Astrocyte of the hippocampus (primary cell): Measurements from ENCODE around the gene RAB6B.

Experiments
- DNase-seq: peaks from one replicate; pipeline ENCODE4 v3.0.0; 2011; ENCODE audit warnings: low read depth, low spot score

Gene RAB6B

GRCh38 chr3:133837487-133838295 lies 58.0 kb downstream of the RAB6B start:
- no peak for DNase-seq

GRCh38 chr3:133836497-133837158 lies 59.1 kb downstream of the RAB6B start:
- no peak for DNase-seq

DNA sequence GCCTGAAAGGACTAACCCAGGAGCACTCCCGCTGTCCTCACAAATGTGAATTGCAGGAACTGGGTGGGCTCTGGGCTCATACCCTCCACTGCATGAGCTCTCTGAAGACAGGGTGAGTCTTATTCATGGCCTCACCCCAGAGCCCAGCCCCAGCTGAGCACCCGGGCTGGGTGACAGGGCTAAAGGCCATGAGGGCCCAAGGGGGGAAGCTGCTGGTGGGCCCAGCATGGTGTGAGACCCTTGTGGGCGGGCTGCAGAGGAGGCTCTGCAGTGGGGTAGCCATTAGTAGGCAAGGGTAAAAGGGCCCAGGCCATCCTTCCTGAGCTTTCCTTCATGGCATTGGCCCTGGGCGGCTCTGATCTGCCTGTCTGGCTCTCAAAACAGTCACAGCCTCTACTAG lies 59.7 kb downstream of the RAB6B start:
- no peak for DNase-seq

GRCh38 chr3:133835418-133835743 lies 60.3 kb downstream of the RAB6B start:
- no peak for DNase-seq

- no peak for DNase-seq
These were observed 60.9 kb downstream of the RAB6B start for GRCh38 chr3:133834621-133835417.

DNA sequence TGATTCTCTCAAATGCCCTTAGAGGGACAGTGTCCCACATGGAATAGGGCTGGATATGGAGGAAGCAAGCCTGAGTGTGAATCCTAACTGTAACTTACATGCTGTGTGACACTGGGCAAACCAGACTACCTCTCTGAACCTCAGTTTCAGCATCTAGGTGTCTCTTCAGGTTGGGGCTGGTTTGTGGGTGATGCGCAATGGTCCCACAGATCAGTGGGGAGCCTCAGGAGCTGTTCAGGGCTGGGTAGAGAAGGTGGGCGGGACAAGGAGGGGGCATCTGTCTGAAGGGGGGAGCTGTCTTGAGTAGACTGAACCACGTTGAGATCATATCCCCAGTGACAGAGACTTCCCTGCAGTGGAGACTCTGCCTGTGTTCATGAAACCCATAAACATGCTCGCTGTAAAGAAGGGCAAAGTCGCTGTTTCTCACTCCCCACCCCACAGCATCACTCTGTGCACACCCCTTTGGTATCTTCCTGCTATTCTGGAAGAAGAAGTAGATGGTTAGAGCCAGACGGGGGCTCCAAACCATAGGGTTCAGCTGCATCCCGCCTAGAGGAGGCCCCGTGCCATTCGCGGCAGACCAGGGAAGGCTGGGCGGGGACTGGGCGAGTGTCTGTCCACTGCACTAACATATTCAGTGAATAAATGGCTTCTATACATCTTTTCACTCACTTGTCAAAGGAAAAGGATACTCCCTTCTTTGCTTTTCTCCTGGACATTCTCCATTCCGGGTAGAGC lies 61.6 kb downstream of the RAB6B start:
- no peak for DNase-seq

DNA sequence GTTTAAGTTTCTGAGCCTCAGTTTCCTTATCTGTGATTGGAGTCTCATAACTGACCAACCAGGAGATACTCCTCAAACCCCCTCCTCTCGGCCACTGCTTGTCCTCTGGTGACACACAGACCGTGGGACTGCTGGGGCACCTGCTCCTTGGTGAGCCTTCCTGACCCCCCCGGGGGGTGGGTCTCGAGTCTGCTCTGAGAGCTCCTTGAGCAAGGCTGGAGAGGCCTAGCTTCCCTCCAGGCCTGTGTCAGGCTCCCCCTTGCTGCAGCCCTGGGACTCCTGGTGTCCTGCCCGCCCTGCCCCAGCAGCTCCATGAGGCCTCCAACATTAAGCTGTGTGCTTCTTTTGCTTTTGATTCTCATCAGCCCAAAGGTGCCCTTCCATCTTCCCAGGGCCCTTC lies 62.4 kb downstream of the RAB6B start:
- no peak for DNase-seq

GRCh38 chr3:133832802-133833144 lies 62.9 kb downstream of the RAB6B start:
- no peak for DNase-seq

DNA sequence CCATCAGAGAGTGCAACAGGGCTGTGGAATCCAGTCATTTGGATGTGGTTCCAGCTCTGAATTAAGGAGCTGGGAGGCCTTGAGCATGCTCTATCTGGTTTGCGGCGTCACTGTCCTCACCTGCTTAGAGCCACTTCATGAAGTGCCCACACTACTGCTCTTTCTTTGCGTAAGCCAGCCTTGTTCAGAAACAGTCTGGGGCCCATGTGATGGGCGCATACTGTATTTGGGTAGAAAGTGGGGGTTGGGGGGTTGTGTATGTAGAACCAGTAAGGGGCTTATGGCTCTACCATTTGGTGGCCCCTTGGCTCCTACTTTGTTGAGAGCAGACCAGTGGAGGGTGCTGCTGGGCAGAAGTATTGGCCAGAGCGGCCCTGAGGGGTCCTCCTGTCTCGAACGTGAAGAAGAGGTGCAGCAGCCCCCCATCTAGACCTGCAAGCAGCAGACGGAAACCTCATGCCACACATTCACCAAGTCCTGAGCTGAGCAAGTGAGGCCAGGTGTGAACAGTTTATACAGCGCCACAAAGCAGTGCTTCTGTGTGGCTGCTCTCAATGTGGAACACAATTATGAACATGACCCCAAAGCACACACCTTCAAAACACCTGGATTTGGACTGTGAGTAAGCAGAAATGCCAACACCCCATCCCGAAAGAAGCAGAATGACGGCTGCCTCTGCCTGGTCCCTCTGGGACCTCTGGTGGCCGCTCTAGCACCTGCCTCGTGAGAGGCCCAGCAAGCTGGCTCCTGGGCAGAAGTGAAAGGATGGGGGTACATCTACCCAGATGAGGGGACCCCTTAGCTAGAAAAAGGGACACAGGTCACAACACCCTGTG lies 63.5 kb downstream of the RAB6B start:
- no peak for DNase-seq

- DNase-seq, result no peak
These were observed 65.6 kb downstream of the RAB6B start for GRCh38 chr3:133830071-133830470.

GRCh38 chr3:133829310-133829707 lies 66.4 kb downstream of the RAB6B start:
- DNase-seq, result no peak

GRCh38 chr3:133828576-133829309 lies 66.9 kb downstream of the RAB6B start:
- DNase-seq, result no peak

DNA sequence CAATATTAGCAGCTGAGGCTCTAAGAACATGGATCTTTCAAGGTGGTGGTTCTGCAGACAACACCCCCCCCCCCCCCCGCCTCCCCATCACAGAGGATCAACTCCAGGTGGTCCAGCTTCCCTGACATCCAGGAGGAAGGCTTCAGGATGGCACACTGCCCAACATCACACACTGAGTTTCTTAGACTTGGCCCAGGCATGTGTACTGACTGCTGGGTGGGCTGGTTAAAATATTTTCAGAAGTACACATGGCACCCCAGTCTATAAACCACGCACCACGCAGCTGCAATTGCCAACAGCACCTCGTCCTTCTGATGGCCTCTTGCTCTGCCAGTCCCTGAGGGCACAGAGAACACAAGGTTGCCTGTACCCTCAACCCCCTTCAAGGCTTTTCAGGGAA lies 68.0 kb downstream of the RAB6B start:
- no peak for DNase-seq

DNA sequence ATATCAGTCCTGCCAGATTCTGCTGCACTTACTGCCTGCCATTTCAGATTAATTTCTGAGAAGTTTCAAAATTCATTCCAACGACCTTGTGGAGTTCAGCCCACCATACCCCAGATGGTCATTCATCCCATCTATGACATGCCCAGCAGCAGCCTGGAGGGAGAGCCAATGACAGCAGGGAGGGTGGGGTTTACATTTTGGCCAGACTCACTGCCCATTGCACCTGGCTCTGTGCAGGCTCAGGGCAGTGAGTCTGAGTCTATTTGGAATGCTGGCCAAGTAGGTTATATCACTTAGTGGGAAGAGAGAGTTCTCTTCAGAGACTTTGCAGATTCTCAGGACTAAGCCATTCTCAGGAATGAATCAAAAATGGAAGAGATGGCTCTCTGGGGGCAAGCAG lies 68.5 kb downstream of the RAB6B start:
- DNase-seq, result no peak

GRCh38 chr3:133825969-133826727 lies 69.5 kb downstream of the RAB6B start:
- no peak for DNase-seq

DNA sequence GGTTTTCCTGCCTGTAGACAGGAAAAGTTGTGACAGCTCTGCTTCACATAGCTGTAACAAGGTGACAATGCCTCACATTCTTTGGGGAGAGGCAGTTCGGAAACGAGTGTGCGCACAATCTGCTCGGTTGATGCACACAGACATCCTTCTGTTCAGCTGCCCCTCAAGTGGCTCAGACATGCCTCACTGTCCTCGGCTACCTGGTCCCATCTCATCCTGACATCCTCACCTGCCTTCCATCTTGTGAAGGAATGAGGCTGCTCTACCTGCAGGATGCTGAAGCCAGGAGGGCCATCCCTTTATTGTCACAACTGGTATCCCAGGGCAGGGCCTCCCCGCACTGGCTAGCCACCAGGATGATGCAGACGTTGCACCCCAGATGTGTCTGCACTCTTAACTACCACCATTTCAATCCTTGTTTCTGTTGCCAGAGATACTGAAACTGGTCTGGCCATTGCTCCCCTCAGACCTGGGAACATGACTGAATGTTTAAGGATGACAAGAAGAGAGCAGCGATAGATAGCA lies 70.7 kb downstream of the RAB6B start:
- DNase-seq, result no peak

DNA sequence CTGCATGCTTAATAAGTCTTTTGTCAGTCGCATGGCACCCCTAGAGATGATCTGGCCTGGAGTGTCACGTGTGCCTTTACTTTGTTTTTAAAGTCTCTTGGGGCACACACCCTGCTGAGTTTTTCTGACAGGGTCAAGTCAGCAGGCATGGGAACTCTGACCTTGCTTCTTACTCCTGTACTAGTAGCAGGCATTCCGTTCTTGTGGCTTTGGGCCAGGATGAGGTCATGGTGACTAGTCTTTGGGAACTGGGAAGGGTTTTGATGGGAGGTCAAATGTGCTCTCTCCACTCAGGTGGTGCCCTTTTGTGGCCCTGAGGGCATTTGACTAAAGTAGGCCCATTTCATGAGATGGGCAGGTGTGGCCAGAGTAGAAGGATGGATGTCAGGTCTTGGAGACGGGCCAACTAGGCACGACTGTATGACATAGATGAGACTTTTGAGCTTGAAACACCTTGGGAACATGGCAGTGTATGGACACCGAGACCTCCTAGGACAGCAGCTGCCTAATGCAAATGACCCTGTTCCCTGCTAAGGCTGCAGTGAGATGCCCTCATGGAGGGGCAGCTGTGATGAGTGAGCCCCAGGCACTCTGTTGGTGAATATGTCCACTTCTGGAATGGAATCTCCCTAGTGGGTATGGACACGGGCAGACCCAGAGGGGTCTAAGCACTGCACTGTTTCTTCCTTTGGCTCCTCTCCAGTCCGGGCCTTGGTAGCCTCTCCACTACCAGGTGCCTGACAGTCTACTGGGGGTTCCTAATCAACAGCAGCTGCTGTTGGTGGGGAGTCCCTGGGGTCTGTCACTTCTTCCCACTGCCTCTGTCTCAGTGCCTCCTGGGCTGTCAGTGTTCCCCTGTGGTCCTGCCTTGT lies 73.7 kb downstream of the RAB6B start:
- DNase-seq, result peak; percentile 74

- DNase-seq, result no peak
These were observed 74.6 kb downstream of the RAB6B start for GRCh38 chr3:133820889-133821675.
